HG02759 (cell line): ENCODE data around the gene TTC24.

Experiments
- ATAC-seq: cut with Tn5 transposase; IDR thresholded peaks from one replicate; pipeline ENCODE4 v1.9.1; 2021; ENCODE audit warnings: mild to moderate bottlenecking, moderate library complexity; ENCODE audit not compliant: unreplicated experiment

Gene TTC24

DNA sequence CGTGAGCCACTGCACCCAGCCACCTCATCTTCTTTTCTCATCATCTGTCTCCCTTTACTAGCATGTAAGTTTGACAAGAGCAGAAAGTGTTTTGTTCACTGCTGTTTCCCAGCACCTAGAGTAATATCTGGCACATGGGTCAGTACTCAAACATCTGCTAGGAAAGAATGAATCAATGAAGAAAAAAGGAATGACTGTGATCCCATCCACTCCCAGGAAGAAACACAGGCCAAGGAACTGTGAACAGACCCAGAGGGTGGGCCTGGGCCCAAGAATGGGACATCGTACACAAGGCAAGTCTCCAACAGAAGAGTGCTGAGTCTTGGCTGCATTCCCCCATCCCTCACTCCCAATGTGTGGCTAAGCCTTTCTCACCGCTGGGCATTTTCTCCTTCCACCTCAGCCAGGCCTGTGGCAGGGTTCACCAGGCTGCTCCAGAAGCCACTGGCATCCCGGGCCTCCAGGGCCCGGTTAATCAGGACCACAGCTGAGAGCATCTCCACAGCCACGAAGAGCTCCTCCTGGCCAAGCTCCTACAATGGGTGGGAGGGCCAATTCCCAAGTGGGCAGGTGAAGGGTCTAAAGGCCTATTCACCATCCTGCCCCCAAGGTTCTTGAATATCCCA lies 25.6 kb upstream of the TTC24 start:
- ATAC-seq = no peak

DNA sequence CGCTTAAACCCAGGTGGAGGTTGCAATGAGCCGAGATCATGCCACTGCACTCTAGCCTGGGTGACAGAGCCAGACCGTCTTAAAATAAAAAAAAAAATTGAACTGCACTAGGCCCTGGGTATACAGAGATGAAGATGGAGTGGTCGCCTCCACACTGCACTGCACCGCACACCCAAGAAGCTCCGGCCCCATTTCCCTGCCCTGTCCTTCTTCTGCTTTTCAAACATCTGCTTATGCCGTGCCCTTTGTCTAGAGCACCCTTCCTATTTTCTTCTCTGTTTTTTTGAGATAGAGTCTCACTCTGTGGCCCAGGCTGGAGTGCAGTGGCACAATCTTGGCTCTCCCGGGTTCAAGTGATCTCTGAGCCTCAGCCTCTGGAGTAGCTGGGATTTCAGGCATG lies 24.6 kb upstream of the TTC24 start:
- no peak for ATAC-seq

DNA sequence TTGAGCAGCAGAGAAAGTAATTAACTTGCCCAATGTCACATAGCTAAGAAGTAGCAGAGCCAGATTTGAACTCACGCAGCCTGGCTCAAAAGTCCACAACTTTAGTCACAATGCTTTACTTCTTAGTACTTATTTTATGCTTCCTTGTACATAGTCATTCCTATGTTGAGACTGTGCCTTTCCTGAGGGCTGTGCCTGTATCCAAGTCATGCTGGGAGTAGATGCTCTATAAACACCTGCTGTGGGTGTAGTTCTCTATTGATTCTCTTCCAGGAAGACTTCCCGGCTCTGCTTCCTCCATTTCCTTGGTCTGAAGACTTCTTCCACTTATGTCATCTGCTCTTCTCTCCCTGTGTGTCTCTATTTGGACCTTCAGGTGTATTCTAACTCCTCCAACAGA lies 23.8 kb upstream of the TTC24 start:
- no peak for ATAC-seq

DNA sequence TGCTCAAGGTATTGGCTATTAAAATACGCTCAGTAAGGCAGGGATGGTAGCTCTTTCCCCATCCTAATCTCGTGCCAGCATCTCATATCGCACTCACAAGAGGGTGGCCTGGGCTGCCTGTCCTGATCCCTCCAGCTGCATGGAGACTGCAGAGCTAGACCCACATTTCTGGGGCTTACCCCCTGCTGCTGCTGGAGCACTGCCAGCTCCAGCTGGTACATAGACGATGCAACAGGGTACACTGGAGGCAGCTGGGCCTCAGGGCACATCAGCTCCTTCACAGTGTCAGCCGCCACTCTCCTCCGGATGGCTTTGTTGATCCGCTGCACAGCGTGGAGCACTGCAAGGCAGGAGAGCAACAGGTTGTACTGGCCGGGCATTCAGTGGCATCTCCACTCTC lies 23.2 kb upstream of the TTC24 start:
- ATAC-seq = no peak

DNA sequence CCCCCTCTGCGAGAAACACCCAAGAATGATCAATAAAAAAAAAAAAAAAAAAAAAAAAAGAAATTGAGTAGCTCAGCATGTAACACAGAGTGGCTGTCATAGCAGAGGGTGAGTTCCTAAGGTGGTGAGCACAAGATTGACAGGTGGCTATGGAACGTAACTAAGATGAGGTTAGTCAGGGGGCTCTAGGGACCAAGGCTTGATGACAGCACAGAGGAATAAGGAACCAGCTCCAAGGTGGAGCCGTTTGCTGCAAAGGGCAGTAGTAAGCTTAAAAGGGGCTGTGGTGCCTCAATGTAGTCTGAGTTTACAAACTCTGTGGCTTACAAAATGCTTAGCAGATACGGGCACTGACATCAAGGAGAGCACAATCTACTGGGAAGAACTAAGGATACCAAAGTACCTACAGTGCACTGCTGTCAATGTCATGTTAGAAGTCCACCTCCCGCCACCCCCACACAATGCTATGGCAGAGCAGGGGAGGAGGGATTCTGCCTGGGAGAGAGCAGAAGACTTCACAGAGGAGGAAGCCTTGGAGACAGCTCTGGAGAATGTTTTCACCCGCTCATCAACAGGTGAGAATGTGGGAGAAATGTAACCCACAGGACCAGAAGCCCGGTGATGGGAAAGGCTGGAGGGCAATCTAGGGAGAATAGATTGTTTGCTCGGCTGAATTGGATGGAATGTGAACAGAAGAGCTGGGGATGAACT lies 20.3 kb upstream of the TTC24 start:
- no peak for ATAC-seq

DNA sequence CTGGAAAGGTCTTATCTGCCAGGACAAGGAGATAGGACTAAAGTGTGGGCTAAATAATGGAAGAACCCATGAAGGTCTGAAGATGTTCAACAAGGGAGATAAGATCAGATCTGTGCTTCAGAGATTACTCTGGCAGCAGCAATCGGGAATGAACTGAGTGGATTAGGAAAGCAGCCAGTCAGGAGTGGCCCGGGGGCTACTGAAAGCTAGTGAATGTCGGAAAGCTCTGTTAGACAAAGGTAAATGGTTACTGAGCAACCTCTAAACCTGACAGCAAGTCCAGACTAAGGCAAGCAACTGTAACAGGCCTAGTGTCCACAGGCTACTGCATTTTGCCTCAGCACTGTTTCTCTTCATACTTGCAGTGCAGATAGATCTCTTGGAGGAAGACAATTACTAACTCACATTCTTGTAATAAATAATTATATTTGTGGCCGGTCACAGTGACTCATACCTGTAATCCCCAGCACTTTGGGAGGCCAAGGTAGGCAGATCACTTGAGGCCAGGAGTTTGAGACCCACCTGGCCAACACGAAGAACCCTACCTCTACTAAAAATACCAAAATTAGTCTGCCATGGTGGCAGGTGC lies 19.6 kb upstream of the TTC24 start:
- ATAC-seq = no peak

DNA sequence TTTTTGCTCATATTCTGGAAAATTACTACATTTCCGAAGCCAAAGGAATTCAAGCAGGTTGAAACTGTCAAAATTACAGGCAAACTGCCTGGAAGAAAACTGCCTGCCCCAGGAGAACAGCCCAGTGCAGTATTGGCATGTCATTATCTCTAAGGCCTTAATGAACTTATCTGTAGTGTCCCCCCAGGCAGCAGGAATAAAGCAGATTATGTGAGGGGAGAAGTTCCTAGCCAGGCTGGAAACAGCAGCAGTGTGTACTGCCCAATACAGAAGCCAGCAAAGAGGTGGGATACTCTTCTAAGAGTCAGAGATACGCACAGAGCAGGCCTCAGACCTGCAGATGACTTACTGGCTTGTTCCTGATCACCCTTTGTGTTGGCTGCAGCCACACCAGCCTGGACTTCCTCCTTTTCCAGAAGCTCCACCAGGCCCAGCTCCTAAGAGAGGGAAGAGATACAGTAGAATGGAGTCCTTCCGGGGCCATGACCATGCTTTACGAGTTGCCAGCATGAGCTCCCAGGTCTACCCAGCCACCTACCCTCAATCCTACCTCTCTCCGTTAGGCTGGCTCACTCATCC lies 18.8 kb upstream of the TTC24 start:
- no peak for ATAC-seq

DNA sequence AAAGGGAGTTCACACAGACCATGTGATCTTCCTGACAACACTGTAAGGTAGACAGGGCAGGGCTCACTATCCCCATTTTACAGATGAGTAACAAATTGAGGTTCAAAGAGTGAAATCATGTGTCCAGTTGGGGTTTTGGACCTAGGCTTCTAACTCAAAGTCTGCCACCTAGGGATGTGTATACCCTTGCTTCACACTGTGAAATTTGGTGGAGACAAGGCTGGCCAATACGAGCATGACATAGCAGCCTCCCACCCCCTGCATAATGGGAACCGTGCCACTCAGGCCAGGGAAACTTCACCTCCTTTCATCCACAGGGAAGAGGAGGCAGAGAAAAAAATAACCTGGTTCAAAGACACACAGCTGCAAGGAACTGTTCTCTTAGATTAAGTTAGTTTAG lies 14.0 kb upstream of the TTC24 start:
- ATAC-seq = no peak

DNA sequence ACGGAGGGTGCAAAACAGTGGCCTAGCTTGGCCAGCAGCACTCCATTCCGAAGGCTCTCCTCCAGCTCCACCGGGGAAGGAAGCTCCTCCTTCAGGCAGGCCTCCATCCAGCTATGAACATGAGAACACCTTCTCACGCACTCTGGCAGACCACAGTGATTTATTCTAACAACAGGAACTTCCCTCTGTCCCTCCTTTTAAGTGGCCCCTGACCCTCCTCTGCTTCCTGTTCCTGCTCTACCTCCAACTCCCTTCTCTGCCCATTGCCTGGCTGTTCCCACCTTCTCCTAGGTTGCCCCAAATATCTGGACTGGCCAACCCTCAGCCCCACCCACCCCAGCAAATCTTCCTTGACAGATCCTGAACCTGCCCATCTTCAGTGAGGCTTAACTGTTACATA lies 13.1 kb upstream of the TTC24 start:
- no peak for ATAC-seq

DNA sequence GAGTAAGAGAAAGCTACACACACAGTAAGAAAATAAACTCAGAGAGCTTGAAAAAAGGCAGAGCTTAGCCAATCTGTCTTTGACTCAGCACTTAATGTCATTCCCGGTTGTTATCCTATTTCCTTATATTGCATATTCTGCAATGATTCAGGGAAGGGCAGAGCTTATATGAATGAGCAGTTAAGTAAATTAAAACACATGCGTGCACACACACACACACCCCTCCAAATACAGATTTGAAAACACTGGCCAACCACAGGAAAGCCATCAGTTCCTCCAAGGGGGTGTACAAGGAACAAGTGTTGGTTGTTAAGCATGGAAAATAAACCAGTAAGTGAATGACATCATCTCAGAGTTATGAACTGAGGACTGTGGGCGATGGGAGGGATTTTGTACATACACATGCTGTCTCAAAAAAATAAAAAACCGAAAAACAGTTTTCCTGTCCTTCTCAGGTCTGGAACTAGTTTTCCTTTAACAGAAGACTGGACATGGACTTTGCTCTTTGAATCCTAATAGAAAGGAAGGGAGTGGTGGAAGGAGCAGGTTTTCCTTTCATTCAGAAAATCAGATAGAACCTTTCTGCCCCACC lies 8.2 kb upstream of the TTC24 start:
- ATAC-seq = no peak

DNA sequence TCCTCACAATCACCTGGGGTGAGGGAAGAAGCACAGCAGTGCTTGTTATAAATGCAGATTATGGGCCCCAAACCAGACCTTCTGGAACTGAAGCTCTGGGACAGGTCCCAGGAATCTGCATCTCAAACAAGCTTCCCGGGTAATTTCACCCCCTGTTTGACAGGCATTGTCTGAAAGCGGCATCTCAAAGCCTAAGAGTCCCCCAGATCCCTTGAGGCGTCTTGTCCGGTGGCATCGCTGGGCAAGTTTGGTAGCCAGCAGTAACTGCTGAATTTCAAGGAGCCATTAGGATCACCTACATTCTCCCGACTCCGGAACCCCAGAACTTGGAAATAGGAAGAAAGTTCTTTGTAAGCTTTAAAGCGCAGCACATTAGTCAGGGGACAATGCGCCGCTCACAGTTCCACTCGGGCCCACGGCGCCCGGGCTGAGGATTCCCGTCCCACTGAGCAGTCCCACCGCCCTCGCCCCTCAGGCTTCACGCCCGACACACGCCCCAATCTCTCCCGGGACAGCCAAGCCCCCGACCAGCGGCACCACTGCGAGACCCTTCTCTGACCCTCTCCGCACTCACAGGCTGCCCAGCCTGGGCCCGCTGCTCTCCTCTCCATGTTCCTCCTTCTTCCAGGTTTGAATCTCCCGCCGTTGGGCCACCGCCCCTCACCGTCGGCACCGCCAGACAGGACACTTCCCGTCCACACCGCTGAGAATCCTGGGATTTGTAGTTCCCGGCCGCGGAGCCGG lies 7.4 kb upstream of the TTC24 start, which contains the start of gene IQGAP3:
TSS of gene IQGAP3 (minus strand) at position 647 of the 744 bp plus-strand sequence. CDS start at position 611, 36 bp downstream.
- ATAC-seq = peak; percentile 83

DNA sequence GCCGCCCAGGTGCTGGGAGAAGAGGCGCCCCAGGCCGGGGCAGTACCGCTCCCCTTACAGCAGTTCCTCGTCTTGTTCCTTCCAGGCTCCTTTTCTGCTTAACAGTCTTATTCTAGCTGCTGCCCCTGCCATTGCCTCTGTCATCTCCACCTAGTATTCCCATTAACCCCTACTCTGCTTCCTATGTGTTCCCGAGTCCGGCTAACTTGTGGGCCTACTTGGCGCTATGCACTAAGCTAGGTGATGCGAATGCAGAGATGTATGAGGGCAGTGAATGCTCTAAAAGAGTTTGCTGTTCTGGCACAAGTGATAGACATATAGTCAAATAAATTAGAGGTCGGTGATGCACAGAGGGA lies 6.9 kb upstream of the TTC24 start:
- ATAC-seq = no peak

DNA sequence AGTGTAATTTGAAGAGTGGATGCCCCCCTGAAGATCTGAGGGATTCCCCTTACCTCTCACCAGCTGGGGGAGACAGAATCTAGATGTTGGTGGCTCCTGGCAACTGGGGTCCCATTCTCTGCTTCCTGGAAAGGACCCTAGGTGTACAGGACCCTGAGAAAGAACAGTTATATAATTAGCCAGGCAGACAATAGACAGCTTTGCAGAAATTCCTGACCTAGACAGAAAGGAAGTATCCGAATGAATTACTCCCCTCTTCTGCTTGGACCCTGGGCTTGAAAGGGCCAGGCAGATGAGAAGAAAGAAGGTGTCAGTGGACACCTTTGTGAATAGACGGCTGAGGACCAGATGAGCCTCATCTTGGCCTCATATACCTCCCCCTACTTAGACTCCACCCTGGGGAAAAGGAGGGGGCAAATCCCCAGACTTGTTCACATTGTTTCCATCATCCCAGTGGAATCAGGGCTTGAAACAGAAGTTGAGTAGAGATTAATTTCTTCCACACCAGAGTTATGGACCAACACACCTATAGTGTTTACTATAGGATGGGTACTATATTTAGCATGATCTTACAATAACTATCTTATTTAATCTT lies 5.4 kb upstream of the TTC24 start:
- no peak for ATAC-seq

DNA sequence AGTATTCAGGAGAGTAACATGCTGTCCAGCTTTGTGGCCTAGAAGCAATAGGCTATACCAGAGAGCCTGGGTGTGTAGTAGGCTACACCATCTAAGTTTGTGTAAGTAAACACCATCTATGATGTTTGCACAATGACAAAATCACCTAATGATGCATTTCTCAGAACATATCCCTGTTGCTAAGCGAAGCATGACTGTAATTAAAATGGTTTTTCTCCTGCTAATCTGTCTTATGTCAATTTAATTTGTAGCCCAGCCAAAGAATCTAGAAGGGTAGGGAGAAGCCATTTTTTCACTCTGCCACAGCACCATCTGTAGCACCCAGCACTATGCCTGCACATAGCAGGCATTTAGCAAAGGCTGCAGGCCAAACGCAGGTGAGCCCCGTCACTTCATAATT lies 2.0 kb upstream of the TTC24 start:
- no peak for ATAC-seq

DNA sequence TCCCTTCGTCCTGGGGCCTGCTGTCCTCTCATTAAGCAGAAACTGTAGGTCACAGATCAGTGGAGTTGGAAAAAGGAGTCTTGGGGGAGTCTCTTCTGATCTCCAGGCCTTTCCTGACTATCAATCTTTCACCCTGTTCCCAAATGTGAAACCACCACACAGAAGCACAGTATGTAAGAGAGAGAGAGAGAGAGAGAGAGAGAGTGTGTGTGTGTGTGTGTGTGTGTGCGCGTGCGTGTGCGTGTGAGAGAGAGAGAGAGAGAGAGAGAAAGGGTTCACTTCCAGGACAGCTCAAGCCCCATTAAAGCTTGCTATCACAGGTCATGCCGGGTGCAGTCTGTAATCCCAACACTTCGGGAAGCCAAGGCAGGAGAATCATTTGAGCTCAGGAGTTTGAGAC lies 1.5 kb upstream of the TTC24 start:
- no peak for ATAC-seq

DNA sequence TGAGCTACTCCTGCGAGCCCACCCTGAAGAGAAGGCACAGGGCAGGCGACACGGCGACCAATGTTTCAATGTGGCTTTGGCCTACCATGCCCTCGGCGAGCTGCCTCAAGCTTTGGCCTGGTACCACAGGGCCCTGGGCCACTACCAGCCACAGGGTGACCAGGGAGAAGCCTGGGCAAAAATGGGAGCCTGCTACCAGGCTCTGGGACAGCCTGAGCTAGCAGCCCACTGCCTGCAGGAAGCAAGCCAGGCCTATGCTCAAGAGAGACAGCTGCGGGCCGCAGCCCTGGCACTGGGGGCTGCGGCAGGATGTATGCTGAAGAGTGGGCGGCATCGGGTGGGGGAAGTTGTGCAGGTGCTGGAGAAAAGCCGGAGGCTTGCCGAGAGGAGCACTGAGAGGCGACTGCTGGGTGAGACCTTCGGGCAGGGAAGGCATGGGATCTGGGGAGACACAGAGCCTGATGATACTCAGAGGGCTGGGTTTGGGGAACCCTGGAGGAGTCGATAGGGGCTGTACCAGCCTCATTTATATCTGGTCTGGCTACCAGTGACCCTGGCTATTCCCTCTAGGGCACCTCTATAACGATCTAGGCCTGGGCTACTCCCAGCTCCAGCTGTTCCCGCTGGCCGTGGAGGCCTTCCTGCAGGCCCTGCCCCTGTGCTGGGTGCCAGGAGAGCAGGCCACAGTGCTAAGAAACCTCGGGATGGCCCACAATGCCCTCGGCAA lies 2.3 kb downstream of the TTC24 start:
- no peak for ATAC-seq

DNA sequence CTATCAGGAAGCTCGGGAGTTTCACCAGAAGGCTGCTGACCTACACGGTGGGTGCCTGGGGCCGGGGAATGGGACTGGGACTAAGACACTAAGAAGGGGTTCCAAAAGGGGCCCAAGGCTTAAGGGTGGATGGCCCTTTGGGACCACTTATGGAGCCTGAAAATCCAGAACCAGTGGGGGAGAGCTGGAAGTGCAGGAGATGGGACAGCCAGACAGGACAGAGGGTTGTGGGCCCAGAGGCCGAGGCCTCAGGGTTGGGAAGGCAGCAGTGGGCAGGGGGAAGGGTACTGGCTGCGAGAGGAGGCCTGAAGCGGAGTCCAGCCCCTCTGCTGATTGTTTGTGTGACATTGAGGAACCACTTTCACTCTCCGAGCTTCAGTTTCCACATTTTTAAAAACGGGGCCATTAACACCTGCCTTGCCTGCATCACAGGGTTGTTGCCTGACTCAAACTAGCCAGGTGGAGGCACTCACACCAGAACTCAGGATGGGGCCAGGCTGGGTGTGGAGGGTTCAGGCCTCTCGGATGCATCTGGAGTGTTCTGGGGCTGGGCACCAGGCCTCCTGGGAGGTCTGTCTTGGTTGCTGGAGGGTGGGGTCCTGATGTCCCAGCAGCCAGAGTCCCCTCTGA lies 3.0 kb downstream of the TTC24 start:
- no peak for ATAC-seq

DNA sequence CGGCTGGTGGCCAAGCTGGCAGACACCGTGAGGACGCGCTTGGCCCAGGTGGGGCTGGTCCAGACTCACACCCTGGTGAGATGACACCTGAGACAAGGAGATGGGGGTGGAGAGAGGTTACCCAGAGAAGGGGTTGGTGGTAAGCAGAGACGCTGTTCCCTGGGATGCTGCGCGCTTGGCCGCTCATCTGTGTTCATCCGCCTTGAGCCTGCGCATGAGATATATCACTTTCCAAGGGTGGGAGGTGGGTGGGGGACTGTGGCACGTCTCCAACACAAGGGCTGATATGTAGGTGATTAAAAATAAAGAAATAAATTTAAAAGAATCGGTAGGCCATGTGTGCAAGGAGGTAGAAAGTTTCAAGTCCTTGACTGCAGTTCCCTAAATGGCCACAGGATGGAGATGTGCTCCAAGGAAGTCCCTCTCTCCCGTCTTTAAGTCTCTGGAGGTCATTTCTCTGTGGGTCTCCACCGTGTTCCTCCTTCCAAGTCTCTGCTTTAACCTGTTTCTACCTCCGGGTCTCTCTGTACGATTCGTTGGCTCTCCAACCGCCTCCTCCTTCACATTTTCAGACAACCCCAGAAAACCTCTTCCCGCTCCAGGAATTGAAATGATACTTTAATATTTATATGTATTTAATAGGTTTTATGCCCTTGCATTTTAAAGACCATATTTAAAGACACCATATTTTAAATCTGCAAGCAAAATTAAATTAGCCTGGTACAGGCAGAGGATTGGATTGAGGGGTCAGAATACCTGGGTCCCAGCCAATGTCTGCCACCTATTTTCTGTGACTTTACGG lies 4.5 kb downstream of the TTC24 start:
- no peak for ATAC-seq

DNA sequence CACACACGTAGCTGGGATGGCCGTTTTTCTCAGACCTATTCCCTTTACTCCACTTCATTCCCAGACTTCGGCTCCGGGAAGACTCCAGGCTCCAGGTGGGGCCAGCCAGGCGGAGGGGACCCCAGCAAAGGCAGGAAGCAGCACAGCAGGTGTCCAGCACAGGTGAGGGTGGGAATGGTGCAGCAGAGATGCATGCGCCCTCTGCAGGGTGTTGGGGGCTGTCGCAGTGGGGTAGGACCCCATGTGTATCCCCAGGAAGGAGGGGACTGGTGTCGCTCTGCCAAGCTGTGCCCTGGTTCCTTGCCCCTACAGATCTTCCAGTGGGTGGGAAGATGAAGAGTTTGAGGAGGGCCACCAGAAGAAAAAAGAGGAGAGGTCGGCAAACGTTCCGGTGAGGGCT lies 5.3 kb downstream of the TTC24 start:
- ATAC-seq = no peak
